Lung (tissue), 12 donors: ENCODE measurements around the gene CENPV. TPM values are rescaled to one million over a fixed set of nuclear protein-coding genes. Genes with fewer than 3 reads are reported as not detected.

Source experiments
- ATAC-seq: fragments of 200-7000 bp; cut with Tn5 transposase; one replicate; pipeline ENCODE4 v1.9.1; 2020; ENCODE audit warnings: moderate number of reproducible peaks; ENCODE audit not compliant: insufficient read depth, low FRiP score
- DNase-seq, 3 donors: peaks; one replicate each; pipeline ENCODE4 v3.0.0-alpha.2; 2013 to 2017
- H3K27ac ChIP-seq, 2 donors: one replicate each; pipeline ENCODE4 v1.5.1; 2013; ENCODE audit warnings: mild to moderate bottlenecking in 2 of 2, moderate library complexity in 2 of 2, control low read depth in 1 of 2, inconsistent platforms in 1 of 2, low read depth in 1 of 2, low read length in 1 of 2
- H3K27me3 ChIP-seq, 3 donors: one replicate each; pipeline ENCODE4 v1.5.1; 2013; ENCODE audit warnings: low read length in 2 of 3; ENCODE audit not compliant: control insufficient read depth in 3 of 3, insufficient read depth in 3 of 3
- H3K36me3 ChIP-seq, 4 donors: one replicate each; pipeline ENCODE4 v1.5.1; 2013; ENCODE audit warnings: low read length in 4 of 4, mild to moderate bottlenecking in 1 of 4, moderate library complexity in 1 of 4; ENCODE audit not compliant: control insufficient read depth in 4 of 4, insufficient read depth in 4 of 4
- H3K4me1 ChIP-seq, 5 donors: one replicate each; pipeline ENCODE4 v1.5.1; 2013; ENCODE audit warnings: low read length in 5 of 5, mild to moderate bottlenecking in 2 of 5, moderate library complexity in 1 of 5; ENCODE audit not compliant: control insufficient read depth in 5 of 5, insufficient read depth in 5 of 5
- H3K4me3 ChIP-seq: one replicate; pipeline ENCODE4 v1.5.1; 2013; ENCODE audit warnings: mild to moderate bottlenecking, control low read depth, moderate library complexity
- H3K9ac ChIP-seq, 2 donors: one replicate each; pipeline ENCODE4 v1.5.1; 2013; ENCODE audit warnings: low read length in 2 of 2, control low read depth in 1 of 2; ENCODE audit not compliant: insufficient read depth in 1 of 2
- H3K9me3 ChIP-seq, 4 donors: one replicate each; pipeline ENCODE4 v1.5.1; 2013; ENCODE audit warnings: low read length in 3 of 4, mild to moderate bottlenecking in 1 of 4, moderate library complexity in 1 of 4; ENCODE audit not compliant: control insufficient read depth in 4 of 4, insufficient read depth in 3 of 4
- CTCF ChIP-seq: IDR thresholded peaks from 2 replicates; pipeline ENCODE4 v1.5.1; 2012; ENCODE audit warnings: mild to moderate bottlenecking; ENCODE audit errors: control extremely low read depth, extremely low read depth
- WGBS, 2 donors: extraction: QIAGEN DNeasy Blood & Tissue Kit; methylation state at CpG; one replicate each; pipeline ENCODE4 v1.1.7; 2013; 5-methylcytosine and 5-hydroxymethylcytosine counted together
- polyA plus RNA-seq, 2 donors: library from polyadenylated mRNA; stranded (reverse); fragments of 200-250 nt; gene quantifications; one replicate each; pipeline ENCODE4 v1.2.1, GENCODE V29; 2013
- total RNA-seq, 2 donors: library from RNA; depleted of rRNA in 1 of 2; stranded (reverse); fragments of >200 nt in 1 of 2; gene quantifications; one replicate each; pipeline ENCODE4 v1.2.1, GENCODE V29; 2014 to 2021
- donor health status: control.
- donor health status: control.
- donor health status: Bipolar disorder and iron deficiency.
- donor health status: healthy.
- donor health status: DM: yes; HTN: yes; CAD: no.

CENPV gene
- total and polyA plus RNA-seq, 4 donors: 10.1 to 16.8 (median 14.5) TPM

DNA sequence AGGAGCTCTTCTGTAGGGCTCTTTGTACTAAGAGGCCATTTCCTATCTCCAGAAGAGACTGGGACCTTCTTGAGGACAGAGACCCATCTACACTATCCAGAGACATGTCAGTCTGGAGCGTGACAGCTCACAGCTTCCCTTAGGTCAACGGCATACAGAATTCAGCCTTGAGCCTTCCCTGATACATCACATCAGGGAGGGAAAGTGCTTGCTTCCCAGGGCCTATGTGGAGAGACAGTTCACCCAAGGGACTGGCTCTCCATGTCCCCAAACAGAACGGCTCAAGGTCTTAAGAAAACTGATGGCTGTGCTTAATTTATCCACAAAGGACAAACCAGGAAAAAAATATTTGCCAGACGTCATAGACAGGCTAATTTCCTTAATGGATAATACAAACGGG, 7.7 kb downstream of the CENPV start:
- TF ChIP-seq CTCF: no peak
- Histone ChIP-seq H3K27ac (no peak overlapping the region), H3K9me3 (peaks cover 0 to 2% (median 0%) of the 10 kb centered on the region in 4 donors), H3K9ac (no peak overlapping the region), H3K4me3 (no peak overlapping the region), H3K27me3 (no peaks in the 10 kb centered on the region), H3K36me3 (peaks cover 4 to 15% (median 13%) of the 10 kb centered on the region in 4 donors), H3K4me1 (no peaks in the 10 kb centered on the region)
- 85 to 86% methylated on average over 5 of the region's 5 CpGs for WGBS, 2 donors
- ATAC-seq (no peak), DNase-seq (no peak)

DNA sequence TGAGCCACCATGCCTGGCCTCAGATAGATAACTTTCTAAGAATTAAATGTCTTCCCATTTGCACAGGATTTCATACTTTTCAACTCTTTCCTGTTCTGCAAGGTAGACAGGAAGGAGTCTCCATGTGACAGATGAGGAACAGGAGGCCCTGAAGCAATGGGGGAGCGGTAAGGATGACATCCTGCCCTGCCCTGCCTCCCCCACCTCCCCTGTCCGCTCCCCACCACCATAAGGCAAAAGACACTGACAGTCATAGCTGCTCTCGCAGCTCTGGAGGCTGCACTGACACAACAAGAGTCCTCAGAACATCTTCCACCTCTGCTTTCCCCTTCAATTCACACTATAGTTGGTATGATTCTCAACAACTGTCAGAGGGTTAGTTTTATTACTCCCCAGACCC, 9.7 kb downstream of the CENPV start:
- H3K27ac ChIP-seq: no peak overlapping the region
- H3K4me3 ChIP-seq: no peak overlapping the region
- no peak for DNase-seq
- no peaks in the 10 kb centered on the region for H3K4me1 ChIP-seq
- no peak for TF ChIP-seq CTCF
- 41 to 89% methylated on average over 3 of the region's 3 CpGs for WGBS, 2 donors
- peaks cover 4 to 12% (median 10%) of the 10 kb centered on the region in 4 donors for H3K36me3 ChIP-seq
- no peak for ATAC-seq
- peaks cover 0 to 2% (median 0%) of the 10 kb centered on the region in 4 donors for H3K9me3 ChIP-seq
- no peaks in the 10 kb centered on the region for H3K27me3 ChIP-seq
- no peak overlapping the region for H3K9ac ChIP-seq

GRCh38 chr17:16342979-16343378, 10.3 kb downstream of the CENPV start:
- DNase-seq (no peak), ATAC-seq (no peak)
- Histone ChIP-seq H3K4me1 (no peaks in the 10 kb centered on the region), H3K9me3 (peaks cover 0 to 2% (median 0%) of the 10 kb centered on the region in 4 donors), H3K27me3 (no peaks in the 10 kb centered on the region), H3K4me3 (no peak overlapping the region), H3K36me3 (peaks cover 4 to 12% (median 8%) of the 10 kb centered on the region in 4 donors), H3K9ac (no peak overlapping the region), H3K27ac (no peak overlapping the region)
- WGBS, 2 donors: 91 to 97% methylated on average over 4 of the region's 4 CpGs
- TF ChIP-seq CTCF: no peak

GRCh38 chr17:16339959-16340358, 13.3 kb downstream of the CENPV start:
- WGBS, 2 donors: 74 to 82% methylated on average over 1 of the region's 1 CpG
- no peak for TF ChIP-seq CTCF

More at GRCh38 chr17:16339959-16340358, 13.3 kb downstream of the CENPV start:
- no peak overlapping the region for H3K4me3 ChIP-seq
- ATAC-seq (no peak), DNase-seq (no peak)
- no peaks in the 10 kb centered on the region for H3K4me1 ChIP-seq
- H3K36me3 ChIP-seq: peaks cover 4 to 8% (median 6%) of the 10 kb centered on the region in 4 donors
- no peak overlapping the region for H3K9ac ChIP-seq
- peaks cover 0 to 2% (median 0%) of the 10 kb centered on the region in 4 donors for H3K9me3 ChIP-seq
- H3K27me3 ChIP-seq: no peaks in the 10 kb centered on the region
- H3K27ac ChIP-seq: no peak overlapping the region
